Neural cell (in vitro differentiated cells): Measurements from ENCODE around the gene NCK1.

Experiments used
- EP300 ChIP-seq: fragments of 450-650 bp; conservative IDR thresholded peaks from 2 replicates; pipeline ENCODE4 v1.6.1; 2014; ENCODE audit warnings: antibody characterized with exemption, mild to moderate bottlenecking, moderate library complexity; ENCODE audit not compliant: poor library complexity, severe bottlenecking
- POLR2AphosphoS5 ChIP-seq: IDR thresholded peaks from 2 replicates; pipeline ENCODE4 v1.6.1; 2012
- RAD21 ChIP-seq: fragments of 450-650 bp; conservative IDR thresholded peaks from 2 replicates; pipeline ENCODE4 v1.6.1; 2014; ENCODE audit warnings: antibody characterized with exemption, mild to moderate bottlenecking, moderate library complexity
- TAF1 ChIP-seq: IDR thresholded peaks from 2 replicates; pipeline ENCODE4 v1.6.1; 2012; ENCODE audit warnings: low read depth
- TF ChIP-seq, protein P1 (sequence below): fragments of 450-650 bp; IDR thresholded peaks from 2 replicates; pipeline ENCODE4 v1.5.1; 2014; ENCODE audit warnings: antibody characterized with exemption, mild to moderate bottlenecking, moderate library complexity; ENCODE audit not compliant: poor library complexity, severe bottlenecking
- TF ChIP-seq, protein P2 (sequence below): IDR thresholded peaks from 2 replicates; pipeline ENCODE4 v1.6.1; 2012; ENCODE audit warnings: borderline replicate concordance

DNA sequence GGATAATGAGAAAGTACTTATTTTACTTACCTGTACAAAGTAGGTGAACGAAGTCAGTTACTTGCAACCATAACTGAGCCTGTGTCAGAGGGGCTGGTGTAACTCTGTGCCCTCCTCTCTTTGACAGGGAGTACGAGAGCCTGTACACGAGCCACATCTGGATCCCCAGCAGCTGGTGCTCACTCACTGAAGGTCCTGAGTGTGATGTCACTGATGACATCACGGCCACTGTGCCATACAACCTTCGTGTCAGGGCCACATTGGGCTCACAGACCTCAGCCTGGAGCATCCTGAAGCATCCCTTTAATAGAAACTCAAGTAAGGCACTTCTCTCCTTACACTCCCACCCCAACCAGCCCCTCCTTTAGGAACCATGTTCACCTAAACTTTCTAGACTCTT lies 120.0 kb downstream of the NCK1 start:
- TF ChIP-seq EP300 (no peak), TAF1 (no peak), RAD21 (no peak), POLR2AphosphoS5 (no peak)
- TF ChIP-seq, protein P1, sequence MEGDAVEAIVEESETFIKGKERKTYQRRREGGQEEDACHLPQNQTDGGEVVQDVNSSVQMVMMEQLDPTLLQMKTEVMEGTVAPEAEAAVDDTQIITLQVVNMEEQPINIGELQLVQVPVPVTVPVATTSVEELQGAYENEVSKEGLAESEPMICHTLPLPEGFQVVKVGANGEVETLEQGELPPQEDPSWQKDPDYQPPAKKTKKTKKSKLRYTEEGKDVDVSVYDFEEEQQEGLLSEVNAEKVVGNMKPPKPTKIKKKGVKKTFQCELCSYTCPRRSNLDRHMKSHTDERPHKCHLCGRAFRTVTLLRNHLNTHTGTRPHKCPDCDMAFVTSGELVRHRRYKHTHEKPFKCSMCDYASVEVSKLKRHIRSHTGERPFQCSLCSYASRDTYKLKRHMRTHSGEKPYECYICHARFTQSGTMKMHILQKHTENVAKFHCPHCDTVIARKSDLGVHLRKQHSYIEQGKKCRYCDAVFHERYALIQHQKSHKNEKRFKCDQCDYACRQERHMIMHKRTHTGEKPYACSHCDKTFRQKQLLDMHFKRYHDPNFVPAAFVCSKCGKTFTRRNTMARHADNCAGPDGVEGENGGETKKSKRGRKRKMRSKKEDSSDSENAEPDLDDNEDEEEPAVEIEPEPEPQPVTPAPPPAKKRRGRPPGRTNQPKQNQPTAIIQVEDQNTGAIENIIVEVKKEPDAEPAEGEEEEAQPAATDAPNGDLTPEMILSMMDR, result no peak
- TF ChIP-seq, protein P2, sequence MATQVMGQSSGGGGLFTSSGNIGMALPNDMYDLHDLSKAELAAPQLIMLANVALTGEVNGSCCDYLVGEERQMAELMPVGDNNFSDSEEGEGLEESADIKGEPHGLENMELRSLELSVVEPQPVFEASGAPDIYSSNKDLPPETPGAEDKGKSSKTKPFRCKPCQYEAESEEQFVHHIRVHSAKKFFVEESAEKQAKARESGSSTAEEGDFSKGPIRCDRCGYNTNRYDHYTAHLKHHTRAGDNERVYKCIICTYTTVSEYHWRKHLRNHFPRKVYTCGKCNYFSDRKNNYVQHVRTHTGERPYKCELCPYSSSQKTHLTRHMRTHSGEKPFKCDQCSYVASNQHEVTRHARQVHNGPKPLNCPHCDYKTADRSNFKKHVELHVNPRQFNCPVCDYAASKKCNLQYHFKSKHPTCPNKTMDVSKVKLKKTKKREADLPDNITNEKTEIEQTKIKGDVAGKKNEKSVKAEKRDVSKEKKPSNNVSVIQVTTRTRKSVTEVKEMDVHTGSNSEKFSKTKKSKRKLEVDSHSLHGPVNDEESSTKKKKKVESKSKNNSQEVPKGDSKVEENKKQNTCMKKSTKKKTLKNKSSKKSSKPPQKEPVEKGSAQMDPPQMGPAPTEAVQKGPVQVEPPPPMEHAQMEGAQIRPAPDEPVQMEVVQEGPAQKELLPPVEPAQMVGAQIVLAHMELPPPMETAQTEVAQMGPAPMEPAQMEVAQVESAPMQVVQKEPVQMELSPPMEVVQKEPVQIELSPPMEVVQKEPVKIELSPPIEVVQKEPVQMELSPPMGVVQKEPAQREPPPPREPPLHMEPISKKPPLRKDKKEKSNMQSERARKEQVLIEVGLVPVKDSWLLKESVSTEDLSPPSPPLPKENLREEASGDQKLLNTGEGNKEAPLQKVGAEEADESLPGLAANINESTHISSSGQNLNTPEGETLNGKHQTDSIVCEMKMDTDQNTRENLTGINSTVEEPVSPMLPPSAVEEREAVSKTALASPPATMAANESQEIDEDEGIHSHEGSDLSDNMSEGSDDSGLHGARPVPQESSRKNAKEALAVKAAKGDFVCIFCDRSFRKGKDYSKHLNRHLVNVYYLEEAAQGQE, result no peak
